ENCODE results near the gene PERP.
"Not testable (repeated sequence)": the region's sequence is repeated elsewhere in the genome, so short reads cannot be mapped to it uniquely, and the experiment has no call there.

The PERP gene

GRCh38 chr6:138107078-138107751, at the start of gene PERP:
Gene PERP (minus strand): TSS chr6:138107419. CDS start chr6:138107340, 79 bp downstream.
- no peak for DNase-seq

GRCh38 chr6:138155443-138155842, 48.2 kb upstream of the PERP start:
- no peak for DNase-seq

GRCh38 chr6:138146544-138146943, 39.3 kb upstream of the PERP start:
- no peak for DNase-seq

- no peak for DNase-seq
These were observed 38.2 kb upstream of the PERP start for GRCh38 chr6:138145402-138145801.

- DNase-seq: no peak
These were observed 35.6 kb upstream of the PERP start for GRCh38 chr6:138142806-138143205.

- DNase-seq: no peak
These were observed 22.0 kb upstream of the PERP start for GRCh38 chr6:138129190-138129589.

GRCh38 chr6:138128096-138128495, 20.9 kb upstream of the PERP start:
- no peak for DNase-seq

GRCh38 chr6:138124096-138124495, 16.9 kb upstream of the PERP start:
- DNase-seq: no peak

- no peak for DNase-seq
These were observed 12.8 kb upstream of the PERP start for GRCh38 chr6:138119976-138120375.

GRCh38 chr6:138119229-138119628, 12.0 kb upstream of the PERP start:
- DNase-seq: not testable (repeated sequence)

GRCh38 chr6:138117376-138117914, 10.2 kb upstream of the PERP start:
- DNase-seq: no peak

- DNase-seq: no peak
These were observed 9.4 kb upstream of the PERP start for GRCh38 chr6:138116661-138116999.

GRCh38 chr6:138115877-138116660, 8.8 kb upstream of the PERP start:
- DNase-seq: peak; percentile 15

- DNase-seq: no peak
These were observed 8.0 kb upstream of the PERP start for GRCh38 chr6:138115201-138115600.

GRCh38 chr6:138113588-138114210, 6.5 kb upstream of the PERP start:
- no peak for DNase-seq

GRCh38 chr6:138110229-138110628, 3.0 kb upstream of the PERP start:
- DNase-seq: no peak

- peak; percentile 61 for DNase-seq
These were observed 2.1 kb upstream of the PERP start for GRCh38 chr6:138109042-138109997.

- peak; percentile 28 for DNase-seq
These were observed 753 bp upstream of the PERP start for GRCh38 chr6:138107752-138108592.

GRCh38 chr6:138106665-138107077, 548 bp downstream of the PERP start:
- DNase-seq: no peak

- DNase-seq: no peak
These were observed 1.1 kb downstream of the PERP start for GRCh38 chr6:138105880-138106664.

- DNase-seq: no peak
These were observed 1.8 kb downstream of the PERP start for GRCh38 chr6:138105446-138105845.
